NCI-H187 treated with DMSO at 0.1 percent for 48 hours (cell line): ENCODE results near the gene ADD1.

Experiments
- DNase-seq: peaks from one replicate; lab custom pipeline; 2025; lab: John Stamatoyannopoulos, UW

Gene ADD1

GRCh38 chr4:2834001-2834921 is 9.4 kb upstream of the ADD1 start:
- no peak for DNase-seq

DNA sequence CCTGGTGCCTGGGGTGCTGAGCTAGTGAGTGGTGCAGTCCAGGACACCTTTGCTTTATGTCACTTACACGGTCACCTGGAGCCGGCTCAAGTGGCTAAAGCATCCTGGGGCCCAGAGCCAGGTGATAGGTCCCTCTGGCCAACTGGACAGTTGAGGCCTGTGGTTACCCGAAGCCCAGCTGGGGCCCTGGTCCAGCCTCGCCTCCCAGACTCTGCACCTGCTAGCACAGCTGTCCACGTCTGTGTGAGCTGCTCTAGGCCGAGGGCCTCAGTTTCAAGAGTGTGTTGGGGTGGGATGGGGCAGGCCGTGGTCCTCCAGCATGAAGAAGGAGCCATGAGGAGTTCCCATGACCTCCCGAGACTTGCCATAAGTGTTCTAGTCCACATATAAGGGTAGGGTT is 7.7 kb upstream of the ADD1 start:
- no peak for DNase-seq

GRCh38 chr4:2836391-2836859 is 7.2 kb upstream of the ADD1 start:
- no peak for DNase-seq

DNA sequence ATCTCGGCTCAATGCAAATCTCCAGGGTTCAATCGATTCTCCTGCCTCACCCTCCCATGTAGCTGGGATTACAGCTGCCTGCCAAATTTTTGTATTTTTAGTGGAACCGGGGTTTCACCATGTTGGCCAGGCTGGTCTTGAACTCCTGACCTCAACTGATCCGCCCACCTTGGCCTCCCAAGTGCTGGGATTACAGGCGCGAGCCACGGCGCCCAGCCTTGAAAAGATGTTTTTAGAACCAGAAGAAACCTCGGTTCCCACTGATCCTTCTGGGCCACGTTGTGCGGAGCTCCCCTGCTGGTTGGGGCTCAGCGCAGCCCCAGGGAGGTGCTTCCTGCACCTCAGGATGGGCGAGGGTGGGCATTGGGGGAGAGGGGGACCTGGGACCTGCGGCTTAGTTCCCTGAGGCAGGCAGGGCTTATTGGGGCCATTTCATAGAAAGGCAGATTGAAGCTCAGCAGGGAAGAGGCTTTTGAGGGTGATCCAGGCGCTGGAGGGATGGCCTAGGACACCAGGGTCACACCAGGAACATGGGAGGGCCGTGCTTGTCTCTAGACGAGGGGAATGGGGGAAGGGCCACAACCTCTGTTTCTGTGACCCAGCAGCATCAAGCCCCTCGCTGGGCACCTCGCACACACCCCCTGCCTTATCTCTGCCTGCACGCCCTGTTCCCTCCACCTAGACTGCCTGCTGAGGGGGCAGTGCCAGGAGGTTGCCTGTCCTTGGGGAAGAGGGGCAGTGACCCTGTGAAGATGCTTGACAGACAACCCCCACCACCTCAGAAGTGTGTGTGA is 6.3 kb upstream of the ADD1 start:
- no peak for DNase-seq

DNA sequence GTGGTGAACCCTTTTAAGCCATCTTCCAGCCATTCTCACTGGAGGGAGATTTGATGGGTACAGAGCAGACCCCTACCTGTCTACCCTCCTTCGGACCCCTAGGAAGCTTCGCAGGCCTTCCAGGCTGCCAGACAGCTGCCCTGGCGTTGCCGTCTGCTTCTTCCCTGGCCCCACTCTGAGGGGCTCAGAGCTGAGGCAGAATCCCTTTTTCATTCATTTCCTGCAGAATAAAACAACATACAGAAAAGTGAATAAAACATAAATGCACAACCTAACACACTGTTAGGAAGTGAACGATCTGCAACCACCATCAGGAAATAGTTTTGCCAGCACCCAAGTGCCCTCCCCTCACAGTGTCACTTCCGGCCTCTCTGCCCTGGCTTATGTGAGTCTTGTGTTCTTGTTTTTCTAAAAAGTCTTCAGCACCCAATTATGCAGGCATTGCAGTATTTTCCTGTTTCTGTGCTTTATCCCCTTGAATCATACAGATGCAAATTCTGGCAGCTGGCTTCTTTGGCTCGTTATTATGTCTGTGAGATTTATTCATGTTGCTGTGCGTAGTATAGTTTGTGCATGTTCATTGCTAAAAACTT is 5.6 kb upstream of the ADD1 start:
- no peak for DNase-seq

GRCh38 chr4:2839060-2839459 is 4.6 kb upstream of the ADD1 start:
- no peak for DNase-seq

- DNase-seq = no peak
These were observed 869 bp upstream of the ADD1 start for GRCh38 chr4:2842687-2843262.

DNA sequence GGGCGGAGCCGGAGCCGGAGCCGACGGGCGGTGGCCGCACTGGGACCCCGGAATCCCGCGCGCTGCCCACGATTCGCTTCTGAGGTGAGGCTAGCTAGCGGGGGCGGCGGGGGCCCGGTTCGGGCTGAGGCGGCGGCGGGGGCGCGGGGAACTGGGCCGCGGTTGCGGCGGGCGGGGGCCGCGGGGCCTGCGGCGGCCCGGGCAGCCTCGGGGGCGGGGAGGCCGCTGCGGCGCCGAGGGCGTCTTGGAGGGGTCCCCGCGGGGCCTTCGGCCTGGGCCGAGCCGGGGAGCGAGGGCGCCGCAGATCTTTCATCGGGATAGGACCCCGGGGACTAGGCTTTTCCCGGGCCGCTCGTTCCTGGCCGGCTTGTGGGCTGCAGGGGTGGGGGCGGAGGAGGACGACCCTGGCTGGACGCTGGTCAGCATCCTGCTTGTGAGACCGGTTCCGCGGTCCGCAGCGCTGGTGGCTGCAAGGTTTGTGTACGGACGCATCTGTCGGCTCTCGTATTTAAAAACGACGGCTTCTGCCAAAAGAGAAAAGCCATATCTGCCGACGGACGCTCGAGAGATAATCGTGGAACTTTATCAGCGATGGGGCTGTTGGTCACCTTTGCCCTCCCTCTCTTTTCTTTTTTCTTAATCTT is 419 bp downstream of the ADD1 start:
- DNase-seq = no peak

- DNase-seq = no peak
These were observed 2.5 kb downstream of the ADD1 start for GRCh38 chr4:2846172-2846571.

DNA sequence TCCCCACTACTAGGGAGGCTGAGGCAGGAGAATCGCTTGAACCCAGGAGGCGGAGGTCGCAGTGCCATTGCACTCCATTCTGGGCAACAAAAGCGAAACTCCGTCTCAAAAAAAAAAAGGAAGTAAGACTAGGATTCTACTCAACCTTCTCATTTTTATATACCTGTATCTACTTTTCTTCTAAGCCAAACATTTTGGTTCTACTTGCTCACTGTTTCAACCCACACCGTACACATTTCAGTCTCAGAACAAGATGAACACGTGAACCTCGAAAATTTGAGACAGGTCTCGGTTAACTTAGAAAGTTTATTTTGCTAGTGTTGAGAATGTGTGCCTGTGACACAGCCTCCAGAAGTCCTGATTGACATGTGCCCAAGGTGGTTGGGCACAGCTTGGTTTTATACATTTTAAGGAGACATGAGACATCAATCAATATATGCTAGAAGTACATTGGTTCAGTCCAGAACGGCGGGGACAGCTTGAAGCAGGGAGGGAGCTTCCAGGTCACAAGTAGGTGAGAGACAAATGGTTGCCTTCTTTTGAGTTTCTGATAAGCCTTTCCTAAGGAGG is 3.7 kb downstream of the ADD1 start:
- DNase-seq = no peak

- no peak for DNase-seq
These were observed 4.8 kb downstream of the ADD1 start for GRCh38 chr4:2848449-2848848.

GRCh38 chr4:2849267-2850152 is 5.9 kb downstream of the ADD1 start:
- no peak for DNase-seq

GRCh38 chr4:2850966-2851798 is 7.5 kb downstream of the ADD1 start:
- DNase-seq = no peak

DNA sequence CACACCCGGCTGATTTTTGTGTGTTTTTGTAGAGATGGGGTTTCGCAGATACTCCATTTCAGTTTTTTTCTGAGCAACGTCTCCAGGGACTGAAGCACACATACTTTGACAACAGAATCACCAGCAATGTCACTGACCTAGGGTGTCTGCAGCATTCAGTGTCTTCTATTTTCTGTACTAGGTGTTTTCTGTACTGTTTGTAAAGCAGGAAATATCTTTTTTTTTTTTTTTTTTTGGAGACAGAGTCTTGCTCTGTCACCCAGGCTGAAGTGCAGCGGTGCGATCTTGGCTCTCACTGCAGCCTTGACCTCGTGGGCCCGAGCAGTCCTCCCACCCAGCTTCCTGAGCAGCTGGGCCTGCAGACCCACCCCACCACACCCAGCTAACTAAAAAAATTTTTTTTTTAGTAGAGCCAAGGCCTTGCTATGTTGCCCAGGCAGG is 8.9 kb downstream of the ADD1 start:
- DNase-seq = no peak

- no peak for DNase-seq
These were observed 11.9 kb downstream of the ADD1 start for GRCh38 chr4:2855584-2855983.

GRCh38 chr4:2856266-2856665 is 12.6 kb downstream of the ADD1 start:
- DNase-seq = no peak

DNA sequence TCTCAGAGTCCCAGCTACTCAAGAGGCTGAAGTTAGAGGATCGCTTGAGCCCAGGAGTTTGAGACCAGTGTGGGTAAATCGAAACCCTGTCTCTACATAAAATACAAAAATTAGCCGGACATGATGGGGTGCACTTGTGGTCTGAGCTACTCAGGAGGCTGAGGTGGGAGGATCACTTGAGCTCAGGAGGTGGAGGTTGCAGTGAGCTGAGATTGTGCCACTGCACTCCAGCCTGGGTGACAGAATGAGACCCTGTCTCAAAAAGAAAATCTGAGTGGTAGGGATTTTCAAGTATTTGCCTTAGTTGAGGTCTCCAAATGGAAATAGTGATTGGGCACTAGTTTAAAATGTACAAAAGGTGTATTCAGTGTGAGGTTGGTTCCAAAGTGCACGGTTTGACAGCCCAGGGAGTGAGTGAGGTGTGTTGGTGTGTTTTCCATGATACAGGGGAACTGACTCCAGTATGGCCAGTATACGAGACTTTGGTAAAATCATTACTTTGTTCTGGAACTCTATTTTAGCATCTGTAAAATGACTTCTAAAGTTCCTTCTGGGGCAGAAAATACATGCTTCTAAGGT is 13.8 kb downstream of the ADD1 start:
- DNase-seq = no peak

DNA sequence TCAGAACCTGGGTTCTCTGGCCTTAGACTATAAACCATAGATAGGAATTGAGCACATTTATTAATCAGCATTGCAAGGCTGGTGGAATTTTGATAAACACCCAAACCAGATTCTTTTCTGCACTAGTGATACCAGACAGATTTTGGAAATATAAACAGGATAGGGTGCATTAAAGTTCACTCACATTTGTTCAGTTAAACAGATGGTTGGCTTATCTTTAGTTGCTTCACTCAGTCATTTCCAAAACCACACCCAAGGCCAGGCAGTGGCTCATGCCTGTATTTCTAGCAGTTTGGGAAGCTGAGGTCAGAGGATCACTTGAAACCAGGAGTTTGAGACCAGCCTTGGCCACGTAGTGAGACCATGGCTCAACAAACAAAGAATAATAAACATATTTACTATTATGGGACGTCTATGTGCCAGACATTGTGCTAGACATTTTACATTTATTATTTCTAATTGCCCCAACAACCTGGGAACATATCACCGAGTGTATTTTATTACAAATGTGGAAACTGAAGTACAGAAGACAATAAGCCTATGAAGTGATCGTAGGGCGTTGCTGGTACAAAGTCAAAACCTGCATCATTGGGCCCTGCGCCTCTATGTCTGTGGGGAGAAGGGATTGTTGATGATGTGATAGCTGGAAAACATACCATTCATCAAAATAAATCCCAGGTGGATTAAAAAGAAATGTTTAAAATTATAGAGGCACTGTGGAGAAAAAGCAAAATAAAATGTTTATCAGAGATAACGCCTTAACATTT is 15.0 kb downstream of the ADD1 start:
- DNase-seq = no peak
